SH-SY5Y (cell line): ENCODE measurements around the gene EIF4G1.

Experiments
- GATA2 ChIP-seq: IDR thresholded peaks from 2 replicates; pipeline ENCODE4 v1.6.1; 2011; ENCODE audit warnings: mild to moderate bottlenecking, low read depth, low read length
- GATA3 ChIP-seq: IDR thresholded peaks from 2 replicates; pipeline ENCODE4 v1.6.1; 2011; ENCODE audit warnings: low read depth, mild to moderate bottlenecking, low read length, moderate library complexity

DNA sequence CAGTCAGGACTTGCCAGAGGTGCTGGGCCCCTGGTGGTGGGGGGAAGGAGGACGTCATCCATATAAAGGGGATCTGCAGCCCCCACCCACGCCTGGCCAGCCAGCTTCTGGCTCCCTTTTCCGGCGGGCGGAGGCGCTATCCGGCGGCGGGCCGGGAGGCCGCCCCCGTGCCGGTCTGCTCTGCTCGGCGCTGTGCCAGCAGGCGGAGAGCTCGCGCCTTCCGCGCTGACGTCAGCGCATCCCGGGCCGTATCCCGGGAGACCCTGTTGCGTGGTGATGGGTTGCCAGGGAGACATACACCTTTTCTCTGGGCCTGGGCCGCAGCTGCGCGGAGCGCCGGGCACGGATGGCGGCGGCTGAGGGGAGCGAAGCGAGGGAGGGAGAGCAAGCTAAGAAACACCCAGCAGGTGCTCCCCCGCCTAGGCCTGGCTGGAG lies 24.1 kb downstream of the EIF4G1 start:
- TF ChIP-seq GATA2 (no peak), GATA3 (no peak)
